HG03469 (cell line): Measurements from ENCODE around the gene TMEM237.

Source experiments
- ATAC-seq: cut with Tn5 transposase; IDR thresholded peaks from one replicate; pipeline ENCODE4 v1.9.1; 2021; ENCODE audit warnings: mild to moderate bottlenecking, moderate library complexity, moderate number of reproducible peaks; ENCODE audit not compliant: unreplicated experiment

TMEM237 gene

DNA sequence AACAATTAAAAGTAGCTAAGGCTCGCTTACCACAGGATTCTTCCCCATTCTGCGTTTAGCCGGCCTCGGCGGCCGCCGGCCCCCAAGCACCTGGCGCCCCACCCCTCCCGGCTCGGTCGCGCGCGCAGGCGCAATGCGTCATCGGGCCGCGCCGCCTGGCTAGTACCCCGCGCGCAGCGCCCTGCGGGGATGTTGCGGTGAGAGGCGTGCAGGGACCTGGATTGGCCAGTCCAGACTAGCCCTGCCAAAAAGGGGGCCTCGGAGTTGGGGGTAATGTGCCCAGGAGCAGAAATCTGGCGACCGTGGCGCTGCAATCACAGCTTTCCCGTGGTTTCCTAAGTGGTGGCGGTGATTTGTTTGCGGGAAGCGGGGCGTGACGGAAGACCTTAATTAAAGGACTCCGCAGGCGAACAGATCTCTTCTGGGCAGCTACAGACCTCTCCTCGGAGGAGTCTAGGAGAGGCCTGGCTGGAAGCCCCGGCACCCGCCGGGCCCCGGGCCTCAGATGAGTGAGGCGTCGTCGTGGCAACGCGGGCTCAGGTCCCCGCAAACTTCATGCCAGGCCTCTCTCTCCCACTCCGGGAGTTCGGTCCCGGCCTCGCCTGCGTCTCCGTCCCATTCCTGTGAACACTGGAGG is 606 bp downstream of the TMEM237 start:
- ATAC-seq, result peak; percentile 61

DNA sequence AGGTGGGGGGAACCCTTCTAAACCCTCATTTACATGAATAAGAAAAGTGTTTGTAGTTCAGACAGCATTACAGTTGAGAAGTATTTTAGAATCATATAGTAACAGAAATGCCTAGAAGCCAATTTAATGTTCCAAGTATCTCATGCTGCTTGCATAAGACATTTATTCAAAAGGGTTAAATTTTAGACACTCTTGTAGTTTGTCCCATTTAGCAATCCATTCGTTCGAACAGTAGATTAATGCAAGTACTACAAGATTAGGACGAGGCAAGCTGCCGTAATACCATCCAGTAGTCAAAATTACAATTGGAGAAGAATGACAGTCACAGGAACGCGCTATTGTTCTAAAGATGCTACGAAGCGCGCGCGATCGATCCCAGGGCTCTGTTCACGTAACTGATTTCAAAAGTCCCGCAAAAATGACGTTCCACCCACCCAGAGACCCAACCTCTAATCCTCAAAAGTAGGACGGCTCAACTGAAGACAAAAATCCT is 1.2 kb downstream of the TMEM237 start:
- ATAC-seq, result peak; percentile 23

GRCh38 chr2:201639205-201639604 is 4.1 kb downstream of the TMEM237 start:
- no peak for ATAC-seq

DNA sequence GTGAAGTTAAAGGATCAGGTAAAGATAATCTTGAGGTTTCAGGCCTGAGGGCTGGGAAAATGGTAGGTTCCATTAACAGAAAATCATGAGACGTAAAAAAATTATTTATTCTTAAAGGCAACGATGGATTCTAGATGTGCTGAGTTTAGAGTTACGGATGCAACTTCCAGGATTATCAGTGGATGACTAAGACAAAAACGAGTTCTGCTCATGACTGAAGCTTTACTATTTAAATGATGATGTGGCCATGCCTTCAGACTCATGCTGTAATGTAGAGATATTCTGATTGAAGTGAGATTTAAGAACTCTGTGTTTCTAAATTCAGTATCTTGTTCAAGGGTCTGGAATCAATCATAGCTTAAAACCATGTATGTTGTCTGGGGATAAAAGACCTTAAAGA is 5.0 kb downstream of the TMEM237 start:
- ATAC-seq, result no peak

GRCh38 chr2:201633661-201634249 is 9.5 kb downstream of the TMEM237 start:
- no peak for ATAC-seq

GRCh38 chr2:201631041-201631440 is 12.3 kb downstream of the TMEM237 start:
- no peak for ATAC-seq

DNA sequence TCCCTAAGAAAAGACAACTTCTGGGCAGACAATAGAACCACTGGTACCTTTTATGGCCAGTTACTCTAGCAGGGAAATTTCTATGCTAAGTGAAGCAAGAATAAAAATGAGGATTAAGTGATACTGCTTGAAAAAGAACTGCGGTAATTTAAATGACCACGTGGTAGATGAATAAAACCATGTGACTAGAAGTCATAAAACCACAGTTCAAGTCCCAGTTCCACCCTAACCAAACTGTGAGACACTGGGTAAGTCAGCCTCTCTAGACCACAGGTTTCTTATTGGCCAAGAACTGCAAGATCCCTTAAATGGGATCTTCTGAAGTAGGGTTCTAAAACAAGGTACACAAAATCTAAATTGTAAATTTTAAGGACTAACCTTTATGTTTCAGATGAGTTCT is 12.7 kb downstream of the TMEM237 start:
- ATAC-seq, result no peak

GRCh38 chr2:201628545-201628944 is 14.8 kb downstream of the TMEM237 start:
- ATAC-seq, result no peak

DNA sequence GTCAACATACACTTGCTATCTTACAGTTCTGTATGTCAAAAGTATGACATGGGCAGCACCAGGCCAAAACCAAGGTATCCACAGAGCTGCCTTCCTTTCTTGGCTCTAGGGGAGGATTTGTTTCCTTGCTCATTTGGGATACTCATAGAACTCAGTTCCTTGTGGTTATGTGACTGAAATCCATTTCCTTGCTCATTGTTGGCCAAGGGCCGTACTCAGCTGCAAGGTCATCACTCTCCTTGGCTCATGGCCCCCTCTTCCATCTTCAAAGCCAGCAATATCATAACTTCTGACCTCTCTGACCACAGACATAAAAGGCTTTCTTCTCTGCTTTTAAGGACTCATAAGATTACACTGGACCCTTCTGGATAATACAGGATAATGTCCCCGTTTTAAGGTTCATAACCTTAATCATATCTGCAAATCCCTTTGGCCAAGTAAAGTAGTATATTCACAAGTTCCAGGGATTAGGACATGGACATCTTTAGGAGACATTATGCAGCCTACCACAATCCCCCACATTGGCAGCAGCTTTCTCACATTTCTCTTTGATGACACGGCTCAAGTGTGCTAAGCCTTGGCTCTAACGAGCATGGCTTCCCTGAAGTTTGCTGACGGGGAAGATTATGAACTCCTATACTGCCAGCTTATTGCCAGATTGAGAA is 20.9 kb downstream of the TMEM237 start:
- ATAC-seq, result no peak

- ATAC-seq, result no peak
Observed at GRCh38 chr2:201621293-201621999, 21.9 kb downstream of the TMEM237 start.

GRCh38 chr2:201618744-201619662 is 24.3 kb downstream of the TMEM237 start:
- no peak for ATAC-seq

- ATAC-seq, result no peak
Observed at GRCh38 chr2:201608021-201608420, 35.3 kb downstream of the TMEM237 start.

GRCh38 chr2:201607568-201607967 is 35.7 kb downstream of the TMEM237 start:
- ATAC-seq, result no peak

DNA sequence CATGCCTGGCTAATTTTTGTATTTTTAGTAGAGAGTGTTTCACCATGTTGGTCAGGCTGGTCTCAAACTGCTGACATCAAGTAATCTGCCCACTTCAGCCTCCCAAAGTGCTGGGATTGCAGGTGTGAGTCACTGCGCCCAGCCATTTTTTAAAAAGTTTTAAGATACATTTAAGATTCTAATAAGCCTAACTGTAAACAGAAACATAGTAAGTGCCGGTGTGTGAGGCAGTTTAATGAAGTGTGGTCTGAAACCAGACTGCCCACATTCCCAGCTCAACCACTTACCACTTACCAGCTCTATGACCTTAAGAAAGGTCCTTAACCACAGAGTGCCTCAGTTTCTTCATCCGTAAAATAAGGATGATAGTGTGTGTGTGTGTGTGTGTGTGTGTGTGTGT is 42.4 kb downstream of the TMEM237 start:
- ATAC-seq, result no peak

- ATAC-seq, result no peak
Observed at GRCh38 chr2:201597397-201597796, 45.9 kb downstream of the TMEM237 start.

GRCh38 chr2:201580486-201580885 is 62.8 kb downstream of the TMEM237 start:
- ATAC-seq, result no peak

DNA sequence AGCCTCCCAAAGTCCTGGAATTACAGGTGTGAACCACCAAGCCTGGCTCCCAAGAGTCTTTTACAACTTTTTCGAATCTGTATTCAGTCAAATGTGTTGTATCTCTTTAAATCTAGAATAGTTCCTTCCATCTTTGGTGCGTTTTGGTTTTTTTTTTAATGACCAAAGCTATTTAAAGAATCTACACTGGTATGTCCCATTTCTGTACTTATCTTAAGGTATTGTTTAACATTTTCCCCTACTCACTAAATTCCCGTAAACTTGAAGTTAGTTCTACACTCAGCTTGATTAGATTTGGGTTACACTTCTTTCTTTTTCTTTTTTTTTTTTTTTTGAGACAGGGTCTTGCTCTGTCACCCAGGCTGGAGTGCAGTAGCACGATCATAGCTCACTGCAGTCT is 63.8 kb downstream of the TMEM237 start:
- no peak for ATAC-seq

DNA sequence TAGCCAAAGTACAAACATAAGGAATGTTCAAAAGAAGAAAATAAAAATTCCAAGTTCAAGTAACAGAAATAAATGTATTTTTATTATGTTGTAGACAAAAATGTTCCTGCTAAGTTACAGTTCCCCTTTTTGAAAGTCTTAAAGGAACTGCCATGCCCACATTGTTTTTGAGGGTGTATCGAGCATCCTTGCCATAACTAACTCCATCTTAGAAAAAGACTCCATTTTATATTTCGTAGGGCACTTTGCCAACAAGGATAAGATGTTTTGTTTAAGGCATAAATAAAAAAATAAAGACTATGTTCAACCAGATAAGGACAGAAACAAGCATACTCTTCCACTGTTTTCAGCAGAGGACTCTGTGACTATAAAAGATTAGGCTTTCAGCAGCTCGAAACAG is 67.3 kb downstream of the TMEM237 start:
- no peak for ATAC-seq

GRCh38 chr2:201574766-201575165 is 68.5 kb downstream of the TMEM237 start:
- ATAC-seq, result no peak

GRCh38 chr2:201572846-201573508 is 70.3 kb downstream of the TMEM237 start:
- no peak for ATAC-seq
